Thyroid gland (tissue), 4 donors: ENCODE results near the gene DMRTB1. TPM values are rescaled to one million over a fixed set of nuclear protein-coding genes. Genes with fewer than 3 reads are reported as not detected.

ENCODE experiments used
- DNase-seq, 2 donors: peaks; one replicate each; pipeline ENCODE4 v3.0.0-alpha.2; 2019
- H3K27ac ChIP-seq, 3 donors: fragments of 200-600 bp; sonication (generic); 1 replicate in 2 of 3; 2 replicates in 1 of 3; pipeline ENCODE4 v1.5.1; 2016 to 2019; ENCODE audit warnings: mild to moderate bottlenecking in 1 of 3, moderate library complexity in 1 of 3
- H3K27me3 ChIP-seq: fragments of 200-600 bp; sonication (generic); one replicate; pipeline ENCODE4 v1.5.1; 2019
- H3K36me3 ChIP-seq, 2 donors: fragments of 200-600 bp; sonication (generic); one replicate each; pipeline ENCODE4 v1.5.1; 2016 to 2019
- H3K4me1 ChIP-seq, 2 donors: fragments of 200-600 bp; sonication (generic); one replicate each; pipeline ENCODE4 v1.5.1; 2017 to 2019
- H3K4me3 ChIP-seq, 3 donors: fragments of 200-600 bp; sonication (generic); replicated peaks in 1 of 3; 1 replicate in 2 of 3; 2 replicates in 1 of 3; pipeline ENCODE4 v1.5.1; 2016; ENCODE audit warnings: mild to moderate bottlenecking in 1 of 3
- H3K9me3 ChIP-seq: fragments of 200-600 bp; sonication (generic); one replicate; pipeline ENCODE4 v1.5.1; 2017
- POLR2A ChIP-seq, 2 donors: fragments of 450-650 bp; IDR thresholded peaks; one replicate each; pipeline ENCODE4 v1.6.1; 2017; ENCODE audit warnings: antibody characterized with exemption in 2 of 2, mild to moderate bottlenecking in 2 of 2, moderate library complexity in 1 of 2
- WGBS, 2 donors: methylation state at CpG; one replicate each; pipeline ENCODE4 v1.1.5; 2017; 5-methylcytosine and 5-hydroxymethylcytosine counted together
- intact Hi-C: fragments of 100-400 bp; cut with DNase I; formaldehyde crosslinking; loops from one replicate; pipeline ENCODE4 v1.15.1; 2023
- total RNA-seq, 4 donors: library from RNA; depleted of rRNA; stranded (reverse); fragments of >200 nt; gene quantifications; one replicate each; pipeline ENCODE4 v1.2.3, GENCODE V29; 2016
- TF ChIP-seq, protein P1 (sequence below), 6 experiments: fragments of 200-600 bp in 3 of 6; fragments of 450-650 bp in 3 of 6; sonication (generic) in 3 of 6; IDR thresholded peaks; one replicate each; pipeline ENCODE4 v1.5.1; 2016 to 2019; ENCODE audit warnings: antibody characterized with exemption in 6 of 6, mild to moderate bottlenecking in 2 of 6, inconsistent platforms in 1 of 6, moderate library complexity in 1 of 6

Gene DMRTB1
- total RNA-seq, 4 donors from 2014 or later, result 0.27 TPM; not detected in 3

DNA sequence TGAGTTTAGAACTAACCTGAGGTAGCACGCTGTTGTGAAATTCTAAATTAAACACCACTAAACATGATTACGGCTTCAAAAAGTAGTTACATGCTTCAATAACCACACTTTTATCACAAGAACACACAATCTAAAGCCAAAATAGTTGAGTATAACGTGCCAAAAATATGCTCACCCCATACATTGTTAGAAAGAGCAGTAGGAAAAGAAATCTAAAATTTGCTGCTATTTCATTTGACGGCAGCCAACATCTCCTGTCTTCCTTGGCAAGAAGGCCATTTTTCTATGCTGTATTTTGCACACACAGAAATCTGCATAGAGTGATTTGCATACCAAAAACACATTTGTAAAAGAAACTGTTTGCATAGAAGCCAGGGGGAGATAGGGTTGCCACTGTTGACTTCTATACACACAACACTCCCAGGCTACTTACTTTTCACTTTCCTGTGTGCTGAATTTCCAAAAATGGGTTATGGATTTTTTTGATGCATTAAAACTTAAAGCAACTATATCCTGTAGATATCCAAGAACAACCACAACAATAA lies 42.9 kb upstream of the DMRTB1 start:
- Histone ChIP-seq H3K27ac (no peak overlapping the region), H3K27me3 (no peaks in the 10 kb centered on the region), H3K4me3 (no peak overlapping the region), H3K9me3 (no peaks in the 10 kb centered on the region), H3K4me1 (peaks cover 19 to 46% of the 10 kb centered on the region in 2 donors), H3K36me3 (no peaks in the 10 kb centered on the region)
- no peak for DNase-seq
- TF ChIP-seq, protein P1, sequence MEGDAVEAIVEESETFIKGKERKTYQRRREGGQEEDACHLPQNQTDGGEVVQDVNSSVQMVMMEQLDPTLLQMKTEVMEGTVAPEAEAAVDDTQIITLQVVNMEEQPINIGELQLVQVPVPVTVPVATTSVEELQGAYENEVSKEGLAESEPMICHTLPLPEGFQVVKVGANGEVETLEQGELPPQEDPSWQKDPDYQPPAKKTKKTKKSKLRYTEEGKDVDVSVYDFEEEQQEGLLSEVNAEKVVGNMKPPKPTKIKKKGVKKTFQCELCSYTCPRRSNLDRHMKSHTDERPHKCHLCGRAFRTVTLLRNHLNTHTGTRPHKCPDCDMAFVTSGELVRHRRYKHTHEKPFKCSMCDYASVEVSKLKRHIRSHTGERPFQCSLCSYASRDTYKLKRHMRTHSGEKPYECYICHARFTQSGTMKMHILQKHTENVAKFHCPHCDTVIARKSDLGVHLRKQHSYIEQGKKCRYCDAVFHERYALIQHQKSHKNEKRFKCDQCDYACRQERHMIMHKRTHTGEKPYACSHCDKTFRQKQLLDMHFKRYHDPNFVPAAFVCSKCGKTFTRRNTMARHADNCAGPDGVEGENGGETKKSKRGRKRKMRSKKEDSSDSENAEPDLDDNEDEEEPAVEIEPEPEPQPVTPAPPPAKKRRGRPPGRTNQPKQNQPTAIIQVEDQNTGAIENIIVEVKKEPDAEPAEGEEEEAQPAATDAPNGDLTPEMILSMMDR (IDR thresholded peaks at IDR 0.05), result no peak
- TF ChIP-seq POLR2A (IDR thresholded peaks at IDR 0.05), result no peak
- WGBS, 2 donors, result 56 to 58% methylated on average over 4 of the region's 4 CpGs
- intact Hi-C loops, result no loop called here

GRCh38 chr1:53417074-53417511 lies 42.1 kb upstream of the DMRTB1 start:
- TF ChIP-seq, protein P1 (IDR thresholded peaks at IDR 0.05), result no peak
- no peak for TF ChIP-seq POLR2A (IDR thresholded peaks at IDR 0.05)
- no peak overlapping the region for H3K4me3 ChIP-seq
- WGBS, 2 donors, result 55 to 71% methylated on average over 9 of the region's 9 CpGs
- no peak overlapping the region for H3K27ac ChIP-seq
- H3K36me3 ChIP-seq, result no peaks in the 10 kb centered on the region
- H3K27me3 ChIP-seq, result no peaks in the 10 kb centered on the region
- DNase-seq, result no peak
- no peaks in the 10 kb centered on the region for H3K9me3 ChIP-seq
- intact Hi-C loops, result no loop called here
- H3K4me1 ChIP-seq, result peaks cover 19 to 40% of the 10 kb centered on the region in 2 donors

- DNase-seq, result no peak
- no peak for TF ChIP-seq POLR2A (IDR thresholded peaks at IDR 0.05)
- TF ChIP-seq, protein P1 (IDR thresholded peaks at IDR 0.05), result no peak
- Histone ChIP-seq H3K36me3 (no peaks in the 10 kb centered on the region), H3K9me3 (no peaks in the 10 kb centered on the region), H3K4me3 (no peak overlapping the region), H3K27me3 (no peaks in the 10 kb centered on the region), H3K4me1 (peaks cover 5 to 21% of the 10 kb centered on the region in 2 donors), H3K27ac (no peak overlapping the region)
- intact Hi-C loops, result no loop called here
- 65 to 77% methylated on average over 5 of the region's 5 CpGs for WGBS, 2 donors
Measured at GRCh38 chr1:53419034-53419433, 40.2 kb upstream of the DMRTB1 start.

GRCh38 chr1:53420341-53420740 lies 38.9 kb upstream of the DMRTB1 start:
- 91 to 95% methylated on average over 2 of the region's 2 CpGs for WGBS, 2 donors
- no peak for DNase-seq
- no peaks in the 10 kb centered on the region for H3K36me3 ChIP-seq
- TF ChIP-seq POLR2A (IDR thresholded peaks at IDR 0.05), result no peak
- TF ChIP-seq, protein P1 (IDR thresholded peaks at IDR 0.05), result no peak
- no peak overlapping the region for H3K27ac ChIP-seq
- H3K4me1 ChIP-seq, result peaks cover 5 to 19% of the 10 kb centered on the region in 2 donors
- intact Hi-C loops, result no loop called here
- H3K27me3 ChIP-seq, result no peaks in the 10 kb centered on the region
- H3K9me3 ChIP-seq, result no peaks in the 10 kb centered on the region
- no peak overlapping the region for H3K4me3 ChIP-seq

GRCh38 chr1:53421208-53421607 lies 38.0 kb upstream of the DMRTB1 start:
- no peak for DNase-seq
- H3K9me3 ChIP-seq, result no peaks in the 10 kb centered on the region

More at GRCh38 chr1:53421208-53421607, 38.0 kb upstream of the DMRTB1 start:
- Histone ChIP-seq H3K36me3 (no peaks in the 10 kb centered on the region), H3K4me3 (no peak overlapping the region), H3K27me3 (no peaks in the 10 kb centered on the region), H3K27ac (no peak overlapping the region), H3K4me1 (peaks cover under 1 to 10% of the 10 kb centered on the region in 2 donors)
- TF ChIP-seq, protein P1 (IDR thresholded peaks at IDR 0.05), result no peak
- TF ChIP-seq POLR2A (IDR thresholded peaks at IDR 0.05), result no peak
- intact Hi-C loops, result no loop called here
- 94 to 95% methylated on average over 1 of the region's 1 CpG for WGBS, 2 donors
